GM12891 (cell line): ENCODE measurements around the gene GUF1.

Source experiments
- PAX5 ChIP-seq: IDR thresholded peaks from 2 replicates; pipeline ENCODE4 v1.6.1; 2011; ENCODE audit warnings: low read length, moderate library complexity, mild to moderate bottlenecking; ENCODE audit not compliant: insufficient read depth, severe bottlenecking
- POLR2A ChIP-seq: IDR thresholded peaks from 2 replicates; pipeline ENCODE4 v1.6.1; 2011; ENCODE audit warnings: low read depth, low read length, control low read depth
- POLR2AphosphoS5 ChIP-seq: IDR thresholded peaks from 2 replicates; pipeline ENCODE4 v1.6.1; 2011; ENCODE audit warnings: low read depth, low read length, control low read depth
- POU2F2 ChIP-seq: IDR thresholded peaks from 2 replicates; pipeline ENCODE4 v1.6.1; 2011; ENCODE audit warnings: low read depth, mild to moderate bottlenecking, control low read depth, low read length, moderate library complexity
- SPI1 ChIP-seq: IDR thresholded peaks from 2 replicates; pipeline ENCODE4 v1.6.1; 2011; ENCODE audit warnings: low read depth, low read length, control low read depth
- TAF1 ChIP-seq: IDR thresholded peaks from 2 replicates; pipeline ENCODE4 v1.6.1; 2011; ENCODE audit warnings: low read depth, low read length, control low read depth

- TF ChIP-seq POLR2A (no peak), POLR2AphosphoS5 (no peak), POU2F2 (no peak), TAF1 (no peak), PAX5 (no peak), SPI1 (no peak)
These were observed 38.4 kb downstream of the GUF1 start for GRCh38 chr4:44716597-44716996.
